NCI-H524 (cell line): ENCODE results near the gene ABCA5.
"Not testable (repeated sequence)": the region's sequence is repeated elsewhere in the genome, so short reads cannot be mapped to it uniquely, and the experiment has no call there.

Experiments
- DNase-seq, 2 experiments: peaks; one replicate each; lab custom pipeline; 2025; lab: John Stamatoyannopoulos, UW

ABCA5 gene

GRCh38 chr17:69325518-69326376 is 1.2 kb downstream of the ABCA5 start:
- peak; percentile 52 to 67 for DNase-seq

GRCh38 chr17:69323806-69324205 is 3.1 kb downstream of the ABCA5 start:
- DNase-seq, result no peak

- DNase-seq, result no peak
Measured at GRCh38 chr17:69320908-69321238, 6.1 kb downstream of the ABCA5 start.

GRCh38 chr17:69320210-69320907 is 6.6 kb downstream of the ABCA5 start:
- no peak for DNase-seq

GRCh38 chr17:69317625-69318024 is 9.3 kb downstream of the ABCA5 start:
- no peak for DNase-seq

DNA sequence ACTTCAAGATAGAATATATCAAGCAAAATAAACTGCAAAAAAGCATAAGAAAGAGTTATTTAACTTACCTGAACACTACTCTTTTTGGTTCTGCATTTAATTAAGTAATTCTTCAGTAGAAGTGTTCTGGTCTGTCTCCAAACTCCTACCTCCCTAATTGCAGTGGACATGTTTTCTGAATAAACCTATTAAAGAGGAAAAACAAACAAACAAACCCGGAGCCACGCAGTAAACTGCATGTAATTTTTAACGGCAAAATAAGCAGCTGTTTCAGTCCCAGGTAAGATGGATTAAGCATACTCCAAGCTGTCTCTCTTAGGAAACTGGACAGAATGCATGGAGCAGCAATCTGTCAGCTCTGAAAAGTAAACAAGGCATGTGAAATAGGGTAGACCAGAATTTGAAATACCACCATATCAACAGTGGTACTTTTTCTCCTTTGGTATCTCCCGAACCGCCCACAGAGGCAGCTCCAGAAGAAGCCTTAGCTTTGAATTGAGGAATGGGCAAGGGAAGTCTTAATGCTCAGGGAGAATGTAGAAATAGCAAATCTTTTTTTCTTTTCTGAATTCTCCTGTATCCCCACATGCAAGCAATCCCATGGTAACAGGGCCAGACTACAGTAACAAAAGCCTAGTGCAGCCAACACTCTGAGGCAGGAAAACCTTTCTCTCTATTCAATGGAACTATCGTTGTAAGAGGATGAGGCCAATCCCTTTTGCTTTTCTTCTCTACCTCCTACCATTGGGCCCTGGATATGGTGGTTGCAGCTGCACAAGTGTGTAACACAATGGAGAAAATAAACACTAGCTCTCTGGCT is 12.5 kb downstream of the ABCA5 start:
- DNase-seq, result peak; percentile 84 to 93

GRCh38 chr17:69305177-69305576 is 21.8 kb downstream of the ABCA5 start:
- no peak for DNase-seq

DNA sequence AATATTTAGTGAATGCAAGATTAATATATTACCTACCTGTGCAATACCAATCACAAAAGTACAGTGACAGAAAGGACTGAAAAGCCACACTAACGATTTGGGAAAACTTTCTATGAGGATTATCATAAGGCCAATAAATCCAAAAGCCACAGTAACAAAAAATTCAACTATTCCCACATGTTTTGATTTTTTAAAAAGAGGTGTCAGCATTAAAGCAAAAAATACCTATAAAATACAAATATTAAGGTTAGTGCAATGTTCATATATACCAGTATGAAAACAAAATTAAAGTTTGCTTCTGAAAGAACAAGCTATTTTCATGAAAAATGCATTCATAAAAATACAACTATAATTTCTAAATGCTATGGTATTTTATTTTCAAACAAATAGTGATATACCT is 24.3 kb downstream of the ABCA5 start:
- DNase-seq, result no peak

- no peak for DNase-seq
Measured at GRCh38 chr17:69300222-69300621, 26.7 kb downstream of the ABCA5 start.

DNA sequence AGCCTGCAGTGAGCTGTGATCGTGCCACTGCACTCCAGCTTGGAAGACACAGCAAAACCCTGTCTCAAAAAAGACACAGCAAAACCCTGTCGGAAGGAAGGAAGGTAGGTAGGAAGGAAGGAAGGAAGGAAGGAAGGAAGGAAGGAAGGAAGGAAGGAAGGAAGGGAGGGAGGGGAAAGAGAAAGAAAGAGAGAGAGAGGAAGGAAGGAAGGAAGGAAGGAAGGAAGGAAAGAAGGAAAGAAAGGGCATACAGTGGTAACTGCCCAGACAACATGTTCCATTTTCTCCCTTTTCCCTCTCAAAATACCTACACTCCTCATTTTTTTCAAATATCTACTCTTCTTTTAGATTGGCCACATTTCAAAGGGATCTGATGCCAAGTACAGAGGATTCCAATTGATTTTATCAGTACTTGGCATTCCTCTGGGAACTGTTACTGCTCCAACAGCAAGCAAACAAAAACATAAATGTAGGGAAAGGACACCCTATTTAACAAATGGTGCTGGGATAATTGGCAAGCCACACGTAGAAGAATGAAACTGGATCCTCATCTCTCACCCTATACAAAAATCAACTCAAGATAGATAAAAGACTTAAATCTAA is 28.7 kb downstream of the ABCA5 start:
- not testable (repeated sequence) for DNase-seq

DNA sequence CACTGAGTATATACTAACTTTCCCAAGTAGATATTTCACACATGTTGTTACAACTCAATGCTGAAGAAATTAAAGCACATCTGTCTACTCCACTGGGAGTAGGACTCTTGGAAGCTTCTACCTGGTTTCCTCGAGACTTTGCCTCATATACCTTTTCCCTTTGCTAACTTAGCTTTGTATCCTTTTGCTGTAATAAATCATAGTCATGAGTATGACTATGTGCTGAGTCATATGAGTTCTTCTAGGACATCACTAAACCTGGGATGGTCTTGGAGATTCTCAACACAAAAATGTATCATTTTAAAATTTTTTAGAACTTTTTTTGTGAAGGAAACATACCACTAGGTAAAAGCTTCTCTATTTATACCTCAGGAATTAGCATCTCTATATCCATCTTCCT is 39.8 kb downstream of the ABCA5 start:
- DNase-seq, result no peak

DNA sequence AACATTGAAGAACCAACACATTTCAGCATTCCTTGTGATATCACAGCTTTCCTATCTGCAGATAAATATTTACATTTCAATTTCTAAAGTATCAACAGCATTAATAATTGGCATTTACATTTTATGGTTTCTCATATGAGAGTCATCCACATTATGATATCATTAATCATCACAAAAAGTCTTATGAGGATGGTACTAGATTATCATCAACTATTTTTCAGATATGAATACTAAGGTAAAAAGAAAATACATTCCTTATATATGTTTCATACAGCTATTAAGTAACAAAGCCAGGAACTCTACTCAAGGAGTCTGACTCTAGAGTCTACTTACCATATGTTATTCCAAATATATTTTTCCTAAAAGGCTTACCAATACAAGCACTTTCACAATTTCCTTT is 40.7 kb downstream of the ABCA5 start:
- no peak for DNase-seq

- DNase-seq, result no peak
Measured at GRCh38 chr17:69284646-69285045, 42.3 kb downstream of the ABCA5 start.

DNA sequence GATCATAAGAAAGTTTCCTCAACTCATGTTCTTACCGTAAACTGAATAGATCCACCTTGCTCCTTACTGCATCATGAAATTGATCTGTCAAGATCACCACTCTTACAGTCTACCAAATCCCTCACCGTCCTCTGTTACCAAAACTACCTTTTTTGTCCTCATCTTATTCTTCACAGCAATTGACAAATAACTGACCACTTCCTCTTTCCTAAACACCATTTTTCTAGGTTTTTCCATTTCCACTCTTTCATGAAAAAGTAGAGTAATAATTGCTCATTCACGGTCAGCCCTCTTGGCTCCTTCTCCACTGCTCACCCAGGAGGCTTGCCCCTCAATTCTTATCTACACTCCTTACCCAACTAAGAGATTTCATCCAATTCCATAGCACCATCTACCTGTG is 44.9 kb downstream of the ABCA5 start:
- no peak for DNase-seq

DNA sequence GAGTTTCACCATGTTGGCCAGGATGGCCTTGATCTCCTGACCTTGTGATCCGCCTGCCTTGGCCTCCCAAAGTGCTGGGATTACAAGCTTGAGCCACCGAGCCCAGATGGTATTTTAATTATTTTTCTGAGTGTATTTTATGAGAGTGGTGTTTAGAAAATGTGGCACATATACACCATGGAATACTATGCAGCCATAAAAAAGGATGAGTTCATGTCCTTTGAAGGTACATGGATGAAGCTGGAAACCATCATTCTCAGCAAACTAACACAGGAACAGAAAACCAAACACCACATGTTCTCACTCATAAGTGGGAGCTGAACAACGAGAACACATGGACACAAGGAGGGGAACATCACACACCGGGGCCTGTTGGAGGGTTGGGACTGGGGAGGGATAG is 50.7 kb downstream of the ABCA5 start:
- DNase-seq, result not testable (repeated sequence)

- no peak for DNase-seq
Measured at GRCh38 chr17:69275751-69276150, 51.2 kb downstream of the ABCA5 start.

- DNase-seq, result no peak
Measured at GRCh38 chr17:69271023-69271422, 55.9 kb downstream of the ABCA5 start.

DNA sequence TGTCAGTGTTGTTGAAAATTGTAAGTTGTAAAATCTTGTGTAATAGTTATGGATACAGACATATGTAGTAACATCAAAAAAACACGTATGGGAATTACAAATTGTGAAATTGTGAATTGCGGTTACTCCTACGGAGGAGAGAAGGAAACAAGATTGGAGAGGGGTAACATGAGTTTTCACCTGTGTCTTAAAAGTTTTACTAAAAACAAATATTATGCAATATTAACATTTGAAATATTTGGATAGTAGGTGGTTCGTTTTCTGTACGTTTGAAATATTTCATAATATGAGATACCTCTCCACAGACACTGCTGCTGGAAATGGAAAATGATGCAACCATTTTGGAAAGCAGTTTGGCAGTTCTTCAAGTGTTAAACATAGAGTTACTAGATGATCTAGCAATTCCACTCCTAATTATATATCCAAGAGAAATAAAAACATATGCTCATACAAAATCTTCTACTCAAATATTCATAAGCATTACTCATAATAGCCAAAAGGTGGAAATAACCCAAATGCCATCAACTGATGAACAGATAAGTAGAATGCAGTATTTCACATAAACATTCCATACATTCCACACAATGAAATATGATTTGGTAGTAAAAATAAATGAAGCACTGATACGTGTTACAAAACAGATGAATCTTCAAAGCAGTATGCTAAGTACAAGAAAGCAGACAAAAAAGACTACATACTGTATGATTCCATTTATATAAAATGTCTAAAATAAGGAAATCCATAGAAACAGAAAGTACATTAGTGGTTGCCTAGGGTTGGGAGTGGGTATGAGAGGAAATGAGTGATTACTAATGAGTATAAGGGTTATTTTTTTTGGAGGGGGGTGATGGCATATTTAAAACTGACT is 57.6 kb downstream of the ABCA5 start:
- no peak for DNase-seq

- no peak for DNase-seq
Measured at GRCh38 chr17:69268543-69269014, 58.4 kb downstream of the ABCA5 start.

DNA sequence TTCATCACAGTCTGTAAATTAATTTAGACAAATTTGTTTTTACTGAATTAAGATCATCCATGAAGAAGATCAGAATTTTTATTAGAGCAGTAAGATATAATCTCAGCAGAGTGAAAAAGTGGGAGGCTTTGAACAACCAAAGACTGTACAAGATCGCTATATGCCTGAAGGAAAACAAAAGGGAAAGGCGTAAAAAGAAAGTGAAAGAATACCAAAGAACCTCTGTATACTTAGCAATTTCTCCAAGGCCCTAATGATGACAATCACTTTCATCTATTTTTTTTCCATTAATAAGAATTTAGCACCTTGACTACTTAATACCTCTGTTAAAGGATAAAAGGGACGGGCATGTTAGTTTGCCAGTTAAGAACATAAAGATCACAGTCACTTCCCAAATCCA is 59.7 kb downstream of the ABCA5 start:
- DNase-seq, result no peak

GRCh38 chr17:69265873-69266272 is 61.1 kb downstream of the ABCA5 start:
- no peak for DNase-seq
